Measurements from ENCODE around the gene EDN1.

- no peak for TF ChIP-seq CTCF (IDR thresholded peaks at IDR 0.05)
- no peak for TF ChIP-seq POLR2A (IDR thresholded peaks at IDR 0.05)
Observed at GRCh38 chr6:12269110-12269509, 21.1 kb upstream of the EDN1 start.
